GM12878 (cell line): ENCODE measurements around the gene MRPL38. TPM values are rescaled to one million over a fixed set of nuclear protein-coding genes. Genes with fewer than 3 reads are reported as not detected.

Experiments used
- ATAC-seq: fragments of 200-7000 bp; cut with Tn5 transposase; 3 replicates; pipeline ENCODE4 v1.9.1; 2020; ENCODE audit warnings: mild to moderate bottlenecking, moderate library complexity
- BruUV-seq: library from RNA; stranded (reverse); fragments of 400-500 nt; replicated peaks from 2 replicates; lab custom pipeline; 2021; lab: Mats Ljungman, UMichigan
- CTCF ChIA-PET: fragments of 300-600 bp; sonication (Branson Sonifier 250); formaldehyde crosslinking; extraction: SDS; loops from one replicate; lab custom pipeline; 2021; ENCODE audit warnings: inconsistent platforms; lab: Yijun Ruan, JAX
- POLR2A ChIA-PET: fragments of 350-600 bp; formaldehyde crosslinking; extraction: SDS; loops from one replicate; lab custom pipeline; 2021; ENCODE audit warnings: inconsistent platforms; lab: Charles Lee
- RAD21 ChIA-PET: fragments of 300-600 bp; sonication (Branson Sonifier 250); formaldehyde crosslinking; loops from one replicate; lab custom pipeline; 2023; ENCODE audit warnings: antibody characterized with exemption; ENCODE audit not compliant: unreplicated experiment; lab: Charles Lee
- SMC1A ChIA-PET: fragments of 300-600 bp; sonication (Branson Sonifier 250); formaldehyde crosslinking; loops from one replicate; lab custom pipeline; 2023; ENCODE audit not compliant: unreplicated experiment, uncharacterized antibody; lab: Charles Lee
- DNase-seq: peaks from one replicate; pipeline ENCODE4 v3.0.0-alpha.2; 2011; ENCODE audit warnings: low read depth, low spot score
- FAIRE-seq: peaks from 3 replicates; lab custom pipeline; 2011; peaks lifted over from hg19 to GRCh38; lab: Jason Lieb, UNC
- H2AFZ ChIP-seq: 2 replicates; pipeline ENCODE4 v1.6.0; 2011; ENCODE audit warnings: low read depth, low read length, control low read depth; ENCODE audit not compliant: control insufficient read depth
- H3K27ac ChIP-seq: 2 replicates; pipeline ENCODE4 v1.5.1; 2011; ENCODE audit warnings: control low read depth; ENCODE audit not compliant: control insufficient read depth, insufficient read depth
- H3K27me3 ChIP-seq, 2 experiments: replicated peaks in 1 of 2; 2 replicates each; pipeline versions ENCODE4 v1.6.0 to v1.6.1; 2011; ENCODE audit warnings: low read length in 1 of 2; ENCODE audit not compliant: control insufficient read depth in 2 of 2, insufficient read depth in 2 of 2
- H3K36me3 ChIP-seq, 2 experiments: 2 replicates each; pipeline ENCODE4 v1.5.1; 2011; ENCODE audit warnings: low read length in 1 of 2; ENCODE audit not compliant: control insufficient read depth in 2 of 2, insufficient read depth in 2 of 2
- H3K4me1 ChIP-seq: 2 replicates; pipeline ENCODE4 v1.6.1; 2011; ENCODE audit warnings: mild to moderate bottlenecking, low read length, moderate library complexity, mixed read lengths; ENCODE audit not compliant: control insufficient read depth, insufficient read depth
- H3K4me2 ChIP-seq: 2 replicates; pipeline ENCODE4 v1.6.0; 2011; ENCODE audit warnings: control low read depth; ENCODE audit not compliant: control insufficient read depth, insufficient read depth
- H3K4me3 ChIP-seq: fragments of 200-600 bp; sonication (generic); 2 replicates; pipeline ENCODE4 v1.5.1; 2016
- H3K79me2 ChIP-seq: 2 replicates; pipeline ENCODE4 v1.6.0; 2011; ENCODE audit warnings: low read length; ENCODE audit not compliant: control insufficient read depth, insufficient read depth
- H3K9ac ChIP-seq: 2 replicates; pipeline ENCODE4 v1.8.0; 2011; ENCODE audit warnings: low read length, control low read depth, mixed read lengths; ENCODE audit not compliant: control insufficient read depth, insufficient read depth
- H3K9me3 ChIP-seq: replicated peaks from 3 replicates; pipeline ENCODE4 v1.5.1; 2011; ENCODE audit warnings: mild to moderate bottlenecking, low read length; ENCODE audit not compliant: control insufficient read depth, insufficient read depth
- H4K20me1 ChIP-seq: 2 replicates; pipeline ENCODE4 v1.6.0; 2011; ENCODE audit not compliant: control insufficient read depth, insufficient read depth
- GATAD2B ChIP-seq: fragments of 450-650 bp; conservative IDR thresholded peaks from 2 replicates; pipeline ENCODE4 v1.6.1; 2017; ENCODE audit warnings: low read depth, mild to moderate bottlenecking, moderate library complexity
- IKZF2 ChIP-seq, 2 experiments: fragments of 450-650 bp; IDR thresholded peaks; 2 replicates each; pipeline ENCODE4 v1.6.1; 2017; ENCODE audit warnings: mild to moderate bottlenecking in 2 of 2, moderate library complexity in 2 of 2
- NKRF ChIP-seq: fragments of 450-650 bp; conservative IDR thresholded peaks from 2 replicates; pipeline ENCODE4 v1.6.1; 2017; ENCODE audit warnings: mild to moderate bottlenecking, moderate library complexity
- RAD51 ChIP-seq: fragments of 450-650 bp; IDR thresholded peaks from 2 replicates; pipeline ENCODE4 v1.6.1; 2016; ENCODE audit warnings: moderate library complexity, mild to moderate bottlenecking, inconsistent platforms
- RBBP5 ChIP-seq: fragments of 200-600 bp; sonication (generic); conservative IDR thresholded peaks from 2 replicates; pipeline ENCODE4 v1.6.1; 2016
- ZNF24 ChIP-seq: fragments of 450-650 bp; IDR thresholded peaks from 2 replicates; pipeline ENCODE4 v1.6.1; 2017; ENCODE audit warnings: antibody characterized with exemption, mild to moderate bottlenecking
- ZNF622 ChIP-seq: fragments of 450-650 bp; IDR thresholded peaks from 2 replicates; pipeline ENCODE4 v1.6.1; 2017; ENCODE audit warnings: mild to moderate bottlenecking, inconsistent platforms
- WGBS: methylation state at CpG from one replicate; pipeline ENCODE4 v1.1.6; 2016; ENCODE audit warnings: low lambda C conversion rate; ENCODE audit not compliant: insufficient replicate concordance, insufficient coverage; ENCODE audit errors: missing lambda C conversion rate; 5-methylcytosine and 5-hydroxymethylcytosine counted together
- in situ Hi-C: fragments of 300-500 bp; cut with MboI; formaldehyde crosslinking; loops from 9 replicates; pipeline ENCODE4 v1.14.3; 2018; ENCODE audit warnings: mixed read lengths
- intact Hi-C: fragments of 100-400 bp; cut with micrococcal nuclease; formaldehyde crosslinking; loops from one replicate; pipeline ENCODE4 v1.14.2; 2022; ENCODE audit not compliant: unreplicated experiment
- polyA plus RNA-seq, 11 experiments: library from polyadenylated mRNA; depleted of rRNA in 4 of 11; unstranded in 6 of 11; stranded (reverse) in 5 of 11; fragments of >200 nt; fragmentation: Nextera tagmentation in 4 of 11; fragmentation: Illumina TruSeq in 1 of 11; extraction: Ambion mirVana in 4 of 11; extraction: Trizol in 1 of 11; gene quantifications; 1 replicate in 1 of 11; 2 replicates in 10 of 11; pipeline versions ENCODE4 v1.2.1 to v1.2.3, GENCODE V29; 2011 to 2016; ENCODE audit warnings: inconsistent platforms in 2 of 11, missing spikeins in 2 of 11, low read depth in 1 of 11
- total RNA-seq, 4 experiments: library from RNA; depleted of rRNA in 3 of 4; stranded (reverse); fragments of >200 nt in 3 of 4; fragmentation: Illumina TruSeq in 1 of 4; extraction: Trizol in 1 of 4; gene quantifications; 2 replicates each; pipeline versions ENCODE4 v1.2.1 to v1.2.3, GENCODE V29; 2013 to 2021
- TF ChIP-seq, protein P1 (sequence below): IDR thresholded peaks from 2 replicates; pipeline ENCODE4 v1.6.1; 2012; ENCODE audit warnings: improper control_type of control experiment, low read depth, low read length; ENCODE audit not compliant: insufficient replicate concordance

MRPL38 gene
- total and polyA plus RNA-seq, 10 of the 15 experiments (the other 5 are each of a cell fraction or from before 2014, with no cell fraction given): 6.6 to 205 (median 53.1) TPM

- no peak for DNase-seq
- POLR2A ChIA-PET: interaction anchor here (0.7 to 3.2 kb wide), 2 partner anchors 15 to 27 kb away, joined by 5 to 9 read pairs; partner anchors contain the start of genes TRIM65 and WBP2
- BruUV-seq: no TSS peak
Measured at GRCh38 chr17:75881678-75882454, 22.8 kb downstream of the MRPL38 start.

More at GRCh38 chr17:75881678-75882454, 22.8 kb downstream of the MRPL38 start:
- Histone ChIP-seq H3K4me2 (no peak overlapping the region), H3K27me3 (peaks cover 2% of the 10 kb centered on the region in 2 experiments), H3K9me3 (no peaks in the 10 kb centered on the region), H2AFZ (no peak overlapping the region), H3K9ac (no peak overlapping the region), H3K4me3 (no peak overlapping the region), H3K36me3 (no peaks in the 10 kb centered on the region), H3K27ac (no peak overlapping the region), H3K4me1 (peaks cover 14% of the 10 kb centered on the region), H3K79me2 (no peaks in the 10 kb centered on the region), H4K20me1 (no peaks in the 10 kb centered on the region)
- in situ Hi-C loops: no loop called here
- ATAC-seq: no peak
- WGBS: 63% methylated on average over 15 of the region's 15 CpGs
- ChIA-PET RAD21 (interaction anchor here (0.6 to 0.7 kb wide), 2 partner anchors 27 to 99 kb away, joined by 3 read pairs; partner anchors contain the start of gene WBP2), SMC1A (no interaction called here), CTCF (interaction anchor here (0.8 to 1.7 kb wide), 3 partner anchors 21 to 118 kb away, joined by 3 to 5 read pairs (median 5); partner anchors contain the start of genes CDK3 and MRPL38)
- intact Hi-C loops: no loop called here
- no peak for FAIRE-seq
- no peak for TF ChIP-seq RAD51
- TF ChIP-seq RBBP5: no peak
- TF ChIP-seq ZNF622: no peak
- no peak for TF ChIP-seq ZNF24
- TF ChIP-seq NKRF: no peak
- no peak for TF ChIP-seq IKZF2 (IDR thresholded peaks at IDR 0.05)
- TF ChIP-seq, protein P1, sequence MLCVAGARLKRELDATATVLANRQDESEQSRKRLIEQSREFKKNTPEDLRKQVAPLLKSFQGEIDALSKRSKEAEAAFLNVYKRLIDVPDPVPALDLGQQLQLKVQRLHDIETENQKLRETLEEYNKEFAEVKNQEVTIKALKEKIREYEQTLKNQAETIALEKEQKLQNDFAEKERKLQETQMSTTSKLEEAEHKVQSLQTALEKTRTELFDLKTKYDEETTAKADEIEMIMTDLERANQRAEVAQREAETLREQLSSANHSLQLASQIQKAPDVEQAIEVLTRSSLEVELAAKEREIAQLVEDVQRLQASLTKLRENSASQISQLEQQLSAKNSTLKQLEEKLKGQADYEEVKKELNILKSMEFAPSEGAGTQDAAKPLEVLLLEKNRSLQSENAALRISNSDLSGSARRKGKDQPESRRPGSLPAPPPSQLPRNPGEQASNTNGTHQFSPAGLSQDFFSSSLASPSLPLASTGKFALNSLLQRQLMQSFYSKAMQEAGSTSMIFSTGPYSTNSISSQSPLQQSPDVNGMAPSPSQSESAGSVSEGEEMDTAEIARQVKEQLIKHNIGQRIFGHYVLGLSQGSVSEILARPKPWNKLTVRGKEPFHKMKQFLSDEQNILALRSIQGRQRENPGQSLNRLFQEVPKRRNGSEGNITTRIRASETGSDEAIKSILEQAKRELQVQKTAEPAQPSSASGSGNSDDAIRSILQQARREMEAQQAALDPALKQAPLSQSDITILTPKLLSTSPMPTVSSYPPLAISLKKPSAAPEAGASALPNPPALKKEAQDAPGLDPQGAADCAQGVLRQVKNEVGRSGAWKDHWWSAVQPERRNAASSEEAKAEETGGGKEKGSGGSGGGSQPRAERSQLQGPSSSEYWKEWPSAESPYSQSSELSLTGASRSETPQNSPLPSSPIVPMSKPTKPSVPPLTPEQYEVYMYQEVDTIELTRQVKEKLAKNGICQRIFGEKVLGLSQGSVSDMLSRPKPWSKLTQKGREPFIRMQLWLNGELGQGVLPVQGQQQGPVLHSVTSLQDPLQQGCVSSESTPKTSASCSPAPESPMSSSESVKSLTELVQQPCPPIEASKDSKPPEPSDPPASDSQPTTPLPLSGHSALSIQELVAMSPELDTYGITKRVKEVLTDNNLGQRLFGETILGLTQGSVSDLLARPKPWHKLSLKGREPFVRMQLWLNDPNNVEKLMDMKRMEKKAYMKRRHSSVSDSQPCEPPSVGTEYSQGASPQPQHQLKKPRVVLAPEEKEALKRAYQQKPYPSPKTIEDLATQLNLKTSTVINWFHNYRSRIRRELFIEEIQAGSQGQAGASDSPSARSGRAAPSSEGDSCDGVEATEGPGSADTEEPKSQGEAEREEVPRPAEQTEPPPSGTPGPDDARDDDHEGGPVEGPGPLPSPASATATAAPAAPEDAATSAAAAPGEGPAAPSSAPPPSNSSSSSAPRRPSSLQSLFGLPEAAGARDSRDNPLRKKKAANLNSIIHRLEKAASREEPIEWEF: no peak
- TF ChIP-seq GATAD2B: no peak
